Lower leg skin (tissue), 4 donors: ENCODE data around the gene ZNF740. TPM values are rescaled to one million over a fixed set of nuclear protein-coding genes. Genes with fewer than 3 reads are reported as not detected.

Experiments used
- DNase-seq, 2 donors: peaks; one replicate each; pipeline ENCODE4 v3.0.0-alpha.2; 2019; ENCODE audit warnings: low spot score in 2 of 2
- H3K4me3 ChIP-seq: fragments of 200-600 bp; sonication (generic); 2 replicates; pipeline ENCODE4 v1.5.1; 2017; ENCODE audit warnings: mild to moderate bottlenecking, low read depth; ENCODE audit not compliant: poor library complexity, severe bottlenecking
- POLR2A ChIP-seq, 2 donors: fragments of 450-650 bp; IDR thresholded peaks; one replicate each; pipeline ENCODE4 v1.6.1; 2016 to 2017; ENCODE audit warnings: antibody characterized with exemption in 2 of 2, mild to moderate bottlenecking in 1 of 2, moderate library complexity in 1 of 2
- WGBS, 2 donors: methylation state at CpG; one replicate each; pipeline ENCODE4 v1.1.5; 2018; 5-methylcytosine and 5-hydroxymethylcytosine counted together
- intact Hi-C: fragments of 100-400 bp; cut with DNase I; formaldehyde crosslinking; loops from one replicate; pipeline ENCODE4 v1.15.0; 2023; ENCODE audit warnings: low total_unique reads
- total RNA-seq, 4 donors: library from RNA; depleted of rRNA; stranded (reverse); fragments of >200 nt; gene quantifications; one replicate each; pipeline ENCODE4 v1.1.0, GENCODE V29; 2016
- TF ChIP-seq, protein P1 (sequence below), 3 donors: fragments of 450-650 bp; IDR thresholded peaks; one replicate each; pipeline ENCODE4 v1.5.1; 2016; ENCODE audit warnings: antibody characterized with exemption in 3 of 3, mild to moderate bottlenecking in 3 of 3, moderate library complexity in 2 of 3

ZNF740 gene
- total RNA-seq, 4 donors from 2014 or later = 6.1 to 12.1 (median 8.4) TPM

DNA sequence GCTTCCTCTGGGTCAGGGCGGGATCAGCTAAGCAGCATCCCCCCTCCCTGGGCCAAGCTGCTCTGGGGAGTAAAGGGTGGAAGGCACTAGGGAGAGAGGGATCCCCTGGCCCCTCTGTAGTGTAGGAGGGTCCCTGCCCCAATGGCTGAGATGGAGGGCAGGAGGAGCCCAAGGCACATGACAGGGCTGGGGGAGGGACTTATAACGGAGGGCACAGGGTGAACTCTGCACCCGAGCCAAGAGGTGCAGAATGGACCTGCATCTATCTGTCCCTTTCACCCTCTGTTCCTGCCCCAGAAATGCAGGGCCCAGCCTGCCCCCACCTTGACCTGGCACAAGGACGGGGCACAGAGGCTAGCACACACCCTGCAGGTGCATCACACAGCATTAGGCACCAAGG lies 30.3 kb downstream of the ZNF740 start:
- WGBS, 2 donors = 77 to 82% methylated on average over 4 of the region's 4 CpGs
- intact Hi-C loops = loop anchor here (5.0 kb wide), 1 partner anchor 81 kb away; no protein-coding TSS in a partner anchor
- no peak for DNase-seq
- TF ChIP-seq POLR2A (IDR thresholded peaks at IDR 0.05) = no peak
- TF ChIP-seq, protein P1, sequence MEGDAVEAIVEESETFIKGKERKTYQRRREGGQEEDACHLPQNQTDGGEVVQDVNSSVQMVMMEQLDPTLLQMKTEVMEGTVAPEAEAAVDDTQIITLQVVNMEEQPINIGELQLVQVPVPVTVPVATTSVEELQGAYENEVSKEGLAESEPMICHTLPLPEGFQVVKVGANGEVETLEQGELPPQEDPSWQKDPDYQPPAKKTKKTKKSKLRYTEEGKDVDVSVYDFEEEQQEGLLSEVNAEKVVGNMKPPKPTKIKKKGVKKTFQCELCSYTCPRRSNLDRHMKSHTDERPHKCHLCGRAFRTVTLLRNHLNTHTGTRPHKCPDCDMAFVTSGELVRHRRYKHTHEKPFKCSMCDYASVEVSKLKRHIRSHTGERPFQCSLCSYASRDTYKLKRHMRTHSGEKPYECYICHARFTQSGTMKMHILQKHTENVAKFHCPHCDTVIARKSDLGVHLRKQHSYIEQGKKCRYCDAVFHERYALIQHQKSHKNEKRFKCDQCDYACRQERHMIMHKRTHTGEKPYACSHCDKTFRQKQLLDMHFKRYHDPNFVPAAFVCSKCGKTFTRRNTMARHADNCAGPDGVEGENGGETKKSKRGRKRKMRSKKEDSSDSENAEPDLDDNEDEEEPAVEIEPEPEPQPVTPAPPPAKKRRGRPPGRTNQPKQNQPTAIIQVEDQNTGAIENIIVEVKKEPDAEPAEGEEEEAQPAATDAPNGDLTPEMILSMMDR (IDR thresholded peaks at IDR 0.05) = no peak
- H3K4me3 ChIP-seq = no peak overlapping the region

DNA sequence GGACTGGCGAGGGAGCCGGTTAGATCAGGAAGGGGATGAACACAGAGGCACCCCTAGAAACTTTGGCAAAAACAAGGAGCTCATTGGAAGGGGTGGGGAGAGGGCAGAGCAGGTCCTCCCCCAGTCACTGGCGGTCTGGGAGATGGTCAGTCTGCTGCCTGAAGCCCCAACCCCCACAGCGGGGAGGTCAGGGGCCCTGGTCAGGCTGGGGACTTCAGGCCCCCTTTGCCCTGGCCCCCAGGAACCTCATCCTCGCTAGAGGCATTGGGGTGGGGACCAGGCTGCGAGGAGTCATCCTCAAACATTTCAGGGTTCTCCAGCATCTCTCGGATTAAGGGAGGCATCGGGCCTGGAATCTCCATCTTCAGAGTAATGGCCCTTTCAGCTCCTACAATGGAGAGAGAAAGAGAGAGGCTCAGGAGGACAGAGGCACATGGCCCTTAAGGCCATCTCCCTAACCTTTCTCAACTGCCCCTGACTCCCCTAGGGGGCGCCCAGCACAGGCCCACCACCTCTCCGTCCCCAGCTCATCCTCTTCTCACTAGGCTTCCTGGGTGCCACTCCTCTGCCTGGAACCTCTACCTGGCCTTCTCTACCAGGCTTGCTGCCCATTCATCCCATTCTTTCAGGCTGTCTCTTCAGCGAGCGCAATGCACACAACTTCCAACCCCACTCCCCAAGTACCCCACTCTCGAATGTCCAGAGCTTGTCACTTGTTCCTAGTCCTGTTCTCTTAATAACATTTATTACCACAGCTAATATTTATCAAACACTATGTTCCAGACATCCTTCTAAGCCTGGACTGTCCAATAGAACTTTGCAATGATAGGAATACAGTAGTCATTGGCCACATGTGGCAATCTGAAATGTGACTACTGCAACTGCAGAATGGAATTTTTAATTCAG lies 31.2 kb downstream of the ZNF740 start:
- TF ChIP-seq POLR2A (IDR thresholded peaks at IDR 0.05) = no peak
- TF ChIP-seq, protein P1 (IDR thresholded peaks at IDR 0.05) = no peak
- 91% methylated on average over 13 of the region's 13 CpGs for WGBS, 2 donors
- no peak for DNase-seq
- intact Hi-C loops = loop anchor here (5.0 kb wide), 1 partner anchor 81 kb away; no protein-coding TSS in a partner anchor
- H3K4me3 ChIP-seq = no peak overlapping the region

DNA sequence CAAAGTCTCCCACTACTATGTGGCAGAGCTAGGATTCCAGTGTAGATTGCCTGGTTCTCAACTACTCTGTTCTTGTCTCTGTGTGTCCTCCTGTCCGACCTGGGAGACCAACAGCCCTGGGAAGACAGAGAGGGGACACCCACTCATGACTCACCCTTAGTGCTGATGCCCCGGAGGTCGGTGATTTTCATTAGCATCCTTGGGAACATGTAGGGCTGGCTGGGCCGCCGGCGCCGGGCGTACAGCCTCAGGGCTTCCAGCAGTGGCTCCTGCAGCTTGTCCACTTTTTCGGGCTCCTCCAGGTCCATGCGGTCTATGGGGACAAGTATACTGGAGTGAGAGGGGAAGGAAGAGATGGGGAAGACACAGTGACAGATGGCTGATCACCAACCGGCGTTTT lies 32.4 kb downstream of the ZNF740 start:
- H3K4me3 ChIP-seq = no peak overlapping the region
- DNase-seq = no peak
- TF ChIP-seq POLR2A (IDR thresholded peaks at IDR 0.05) = no peak
- TF ChIP-seq, protein P1 (IDR thresholded peaks at IDR 0.05) = no peak
- intact Hi-C loops = loop anchor here (5.0 kb wide), 1 partner anchor 79 kb away; no protein-coding TSS in a partner anchor
- WGBS, 2 donors = 42 to 45% methylated on average over 12 of the region's 12 CpGs

DNA sequence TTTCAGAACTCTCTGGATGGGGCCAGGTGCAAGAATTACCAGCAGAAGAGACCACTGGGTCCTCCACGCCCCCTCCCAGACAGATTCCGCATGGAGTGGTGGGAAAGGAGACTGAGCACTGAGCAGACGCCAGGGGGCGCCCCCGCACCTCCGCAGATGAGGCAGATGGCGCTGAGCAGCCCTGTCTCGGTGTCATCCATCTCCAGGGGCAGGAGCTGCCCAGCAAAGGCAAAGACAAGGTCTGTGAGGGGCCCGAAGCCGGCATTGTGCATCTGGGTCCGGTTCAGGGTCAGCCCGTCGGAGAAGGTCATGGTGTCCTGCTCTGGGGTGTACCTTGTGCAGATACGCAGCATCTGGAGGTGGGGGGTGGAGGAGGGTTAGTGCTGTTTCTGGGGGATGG lies 32.8 kb downstream of the ZNF740 start:
- TF ChIP-seq, protein P1 (IDR thresholded peaks at IDR 0.05) = peak in 1 of 3 donors; percentile 92
- TF ChIP-seq POLR2A (IDR thresholded peaks at IDR 0.05) = no peak
- peak in 1 of 2 donors; percentile 96 for DNase-seq
- H3K4me3 ChIP-seq = no peak overlapping the region
- 19 to 20% methylated on average over 12 to 13 of the region's 14 CpGs for WGBS, 2 donors
- intact Hi-C loops = loop anchor here (5.0 kb wide), 1 partner anchor 79 kb away; no protein-coding TSS in a partner anchor

DNA sequence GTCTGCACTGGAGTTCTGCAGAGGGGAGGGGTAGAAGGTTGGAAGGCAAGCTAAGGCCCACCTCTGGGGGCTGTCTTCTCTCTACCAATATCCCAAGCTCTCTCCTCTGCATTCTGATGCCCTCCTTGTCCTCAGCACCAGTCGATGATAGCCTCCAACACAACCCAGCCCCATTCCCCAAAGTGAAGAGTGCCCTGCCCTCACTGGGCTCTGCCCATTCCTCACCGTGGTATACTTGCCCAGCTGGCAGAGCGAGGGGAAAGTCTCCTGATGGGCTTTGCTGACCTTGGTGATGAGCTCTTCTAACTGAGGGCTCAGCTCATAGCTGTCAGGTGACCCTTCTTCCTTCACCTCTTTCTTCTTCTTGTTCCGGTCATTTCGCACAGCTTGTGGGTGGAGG lies 33.7 kb downstream of the ZNF740 start:
- intact Hi-C loops = loop anchor here (5.0 kb wide), 1 partner anchor 78 kb away; no protein-coding TSS in a partner anchor
- TF ChIP-seq, protein P1 (IDR thresholded peaks at IDR 0.05) = no peak
- TF ChIP-seq POLR2A (IDR thresholded peaks at IDR 0.05) = no peak
- DNase-seq = no peak
- no peak overlapping the region for H3K4me3 ChIP-seq
- WGBS, 2 donors = 69 to 78% methylated on average over 5 of the region's 5 CpGs
